Epithelial cell of alveolus of lung (primary cell): ENCODE data around the gene SMARCD3. TPM values are rescaled to one million over a fixed set of nuclear protein-coding genes. Genes with fewer than 3 reads are reported as not detected.

Source experiments
- total RNA-seq: library from RNA; depleted of rRNA; stranded (reverse); fragments of >200 nt; gene quantifications from 2 replicates; pipeline ENCODE4 v1.2.1, GENCODE V29; 2015

SMARCD3 gene
- total RNA-seq: 23.7 and 51.5 TPM in 2 replicates

DNA sequence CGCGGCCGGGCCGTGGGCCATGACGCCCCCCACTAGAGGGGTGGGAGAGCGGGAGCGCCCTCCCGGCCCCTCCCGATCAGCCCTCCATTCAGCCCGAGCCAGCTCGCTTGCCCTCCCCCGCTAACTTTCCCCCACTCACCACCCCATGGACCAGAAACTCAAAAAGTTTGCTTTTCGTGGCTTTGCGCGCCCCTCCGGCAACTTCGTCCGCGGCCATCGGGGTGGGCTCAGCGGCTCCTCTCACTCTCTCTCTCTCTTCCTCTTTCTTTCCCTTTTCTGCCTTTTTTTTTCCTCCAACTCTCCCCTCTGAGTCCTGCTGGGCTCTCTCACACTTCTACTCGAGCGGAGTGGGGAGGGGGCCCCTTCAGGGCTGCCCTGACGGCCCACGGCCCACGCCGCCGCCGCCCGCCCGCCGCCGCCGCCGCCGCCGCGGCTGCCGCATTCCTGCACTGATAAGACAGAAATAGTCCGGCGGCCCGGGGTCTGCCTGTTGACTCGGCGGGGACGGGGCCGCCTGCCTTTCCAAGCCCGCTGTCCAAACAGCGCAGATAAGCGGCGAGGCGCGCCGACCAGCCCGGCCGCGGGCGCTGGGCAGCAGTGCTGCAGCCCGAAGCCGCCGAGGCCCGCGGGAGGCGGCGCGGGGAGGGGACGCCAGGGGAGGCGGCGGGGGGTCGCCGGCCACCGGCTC is at the start of gene SMARCD3:
Gene SMARCD3 (minus strand): TSS at position 349 of the 688 bp plus-strand sequence. CDS start 132 bp downstream, at position 217.

GRCh38 chr7:151232091-151232916 is 16.2 kb downstream of the SMARCD3 start, which contains the start of gene CHPF2:
Gene CHPF2 (plus strand): TSS chr7:151232483. CDS start chr7:151234012, 1,529 bp downstream.

DNA sequence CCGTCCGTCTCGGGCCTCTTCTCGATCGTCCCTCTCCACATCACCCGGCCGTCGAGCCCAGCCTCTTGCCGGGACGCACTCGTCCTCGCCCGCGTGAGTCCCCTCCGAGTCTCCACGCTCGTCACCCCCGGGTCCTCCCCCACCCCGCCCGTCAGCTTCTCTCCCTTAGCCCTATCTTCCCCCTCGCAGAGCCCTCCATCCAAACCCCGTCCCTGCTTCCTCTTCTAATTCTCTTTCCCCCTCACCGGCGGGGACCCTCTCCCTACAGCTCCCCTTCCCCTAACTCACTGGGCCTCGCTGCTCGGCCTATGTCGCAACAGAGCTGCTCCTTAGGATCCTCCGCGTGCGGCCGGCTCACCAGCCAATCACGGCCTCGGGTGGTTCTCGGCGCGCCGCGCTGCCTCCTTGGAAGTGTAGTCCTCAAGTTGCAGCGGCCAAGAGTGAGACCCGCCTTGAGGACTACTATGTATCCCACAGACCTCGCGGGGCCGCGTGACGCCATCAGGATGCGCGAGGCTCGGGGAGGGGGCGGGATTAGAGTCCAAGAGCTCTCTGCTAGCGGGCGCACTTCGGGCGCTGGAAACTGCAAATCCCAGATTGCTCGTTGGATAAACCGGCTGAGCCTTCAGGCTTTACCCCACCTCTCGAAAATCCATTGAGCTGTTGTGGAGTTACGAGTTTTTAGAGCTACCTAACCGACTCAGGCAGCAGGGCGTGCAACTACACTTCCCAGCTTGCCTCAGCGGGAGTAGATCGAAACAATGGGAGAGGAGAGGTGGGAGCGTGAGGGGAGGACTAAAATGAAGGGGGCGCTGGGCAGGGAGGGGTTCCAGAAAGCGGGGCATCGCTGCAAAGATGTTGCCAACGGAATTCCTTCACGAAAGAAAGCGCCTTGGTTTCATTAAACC is 21.4 kb downstream of the SMARCD3 start, which contains the start of gene ABCF2:
Gene ABCF2 (minus strand): TSS at position 331 of the 908 bp plus-strand sequence. CDS start 747 bp downstream, outside the sequence.

GRCh38 chr7:151210087-151210854 is 38.2 kb downstream of the SMARCD3 start, which contains the start of gene H2BK1:
Gene H2BK1 (minus strand): TSS chr7:151210488. CDS start chr7:151210318, 170 bp downstream.

Other genes with a start within 250 kb of the SMARCD3 start
- 0.13 and 0.64 TPM in 2 replicates for gene ATG9B, start 224.2 kb downstream of the SMARCD3 start, total RNA-seq
- gene ABCB8, start 220.2 kb downstream of the SMARCD3 start, total RNA-seq: 17.0 and 45.3 TPM in 2 replicates
- gene ASIC3, start 200.2 kb downstream of the SMARCD3 start, total RNA-seq: 0.13 and 0.96 TPM in 2 replicates
- 19.9 and 21.6 TPM in 2 replicates for gene CDK5, start 190.8 kb downstream of the SMARCD3 start, total RNA-seq
- 98.3 and 113 TPM in 2 replicates for gene SLC4A2, start 189.1 kb downstream of the SMARCD3 start, total RNA-seq
- gene FASTK, start 167.9 kb downstream of the SMARCD3 start, total RNA-seq: 46.5 and 52.5 TPM in 2 replicates
- gene TMUB1, start 165.2 kb downstream of the SMARCD3 start, total RNA-seq: 55.1 and 58.2 TPM in 2 replicates
- gene AGAP3, start 162.2 kb downstream of the SMARCD3 start, total RNA-seq: 25.5 and 34.6 TPM in 2 replicates
- gene GBX1, start 81.0 kb downstream of the SMARCD3 start, total RNA-seq: not detected in 2 replicates
- not detected in 2 replicates for gene ASB10, start 61.4 kb downstream of the SMARCD3 start, total RNA-seq
- gene H2BK1, start 38.2 kb downstream of the SMARCD3 start, total RNA-seq: not detected in 2 replicates
- 44.6 and 54.8 TPM in 2 replicates for gene ABCF2, start 21.5 kb downstream of the SMARCD3 start, total RNA-seq
- gene CHPF2, start 16.2 kb downstream of the SMARCD3 start, total RNA-seq: 74.2 and 81.2 TPM in 2 replicates
- gene NUB1, start 93.1 kb upstream of the SMARCD3 start, total RNA-seq: 43.8 and 47.4 TPM in 2 replicates
- 1.7 and 16.6 TPM in 2 replicates for gene WDR86, start 161.3 kb upstream of the SMARCD3 start, total RNA-seq
- not detected in 2 replicates for gene CRYGN, start 191.4 kb upstream of the SMARCD3 start, total RNA-seq